Measurements from ENCODE around the gene MYBPH.

GRCh38 chr1:203223012-203223775, 47.6 kb upstream of the MYBPH start:
- TF ChIP-seq EZH2phosphoT487 (IDR thresholded peaks at IDR 0.05; ENCODE audit: low read depth) (no peak), CTCF (IDR thresholded peaks at IDR 0.05; ENCODE audit: low read depth, low read length) (no peak)
